Caco-2 (cell line): ENCODE results near the gene GULP1. TPM values are rescaled to one million over a fixed set of nuclear protein-coding genes. Genes with fewer than 3 reads are reported as not detected.

ENCODE experiments used
- BruUV-seq: library from RNA; stranded (reverse); fragments of 400-500 nt; replicated peaks from 2 replicates; lab custom pipeline; 2021; lab: Mats Ljungman, UMichigan
- CTCF ChIA-PET: fragments of 300-600 bp; sonication (Branson Sonifier 250); formaldehyde crosslinking; loops from one replicate; lab custom pipeline; 2022; ENCODE audit warnings: antibody characterized with exemption; lab: Charles Lee
- POLR2A ChIA-PET: fragments of 300-600 bp; sonication (Branson Sonifier 250); formaldehyde crosslinking; loops from one replicate; lab custom pipeline; 2022; ENCODE audit warnings: antibody characterized with exemption; lab: Charles Lee
- DNase-seq, 2 experiments: peaks; one replicate each; pipeline versions ENCODE4 v3.0.0 to v3.0.0-alpha.2; 2020 to 2022
- H3K27me3 ChIP-seq: replicated peaks from 2 replicates; pipeline ENCODE4 v1.6.0; 2011; ENCODE audit warnings: low read length; ENCODE audit not compliant: control insufficient read depth, insufficient read depth
- H3K36me3 ChIP-seq: 2 replicates; pipeline ENCODE4 v1.5.1; 2011; ENCODE audit warnings: low read length; ENCODE audit not compliant: control insufficient read depth, insufficient read depth
- H3K4me1 ChIP-seq: fragments of 250-450 bp; sonication (Bioruptor Pico); 2 replicates; pipeline ENCODE4 v1.5.1; 2020; ENCODE audit warnings: mild to moderate bottlenecking
- H3K4me3 ChIP-seq: 2 replicates; pipeline ENCODE4 v1.5.1; 2011; ENCODE audit warnings: low read depth, mild to moderate bottlenecking, control low read depth, low read length
- H3K9me3 ChIP-seq: fragments of 250-450 bp; sonication (Bioruptor Pico); 2 replicates; pipeline ENCODE4 v1.5.1; 2020; ENCODE audit warnings: mild to moderate bottlenecking, moderate library complexity
- H3K27ac Mint-ChIP-seq: one replicate; pipeline ENCODE4 v1.8.0; 2022; ENCODE audit warnings: mixed read lengths; ENCODE audit not compliant: unreplicated experiment
- H3K27me3 Mint-ChIP-seq: one replicate; pipeline ENCODE4 v1.8.0; 2022; ENCODE audit warnings: mixed read lengths; ENCODE audit not compliant: insufficient read depth, unreplicated experiment
- H3K36me3 Mint-ChIP-seq: one replicate; pipeline ENCODE4 v1.8.0; 2022; ENCODE audit warnings: mild to moderate bottlenecking, mixed read lengths; ENCODE audit not compliant: insufficient read depth, unreplicated experiment
- H3K4me1 Mint-ChIP-seq: one replicate; pipeline ENCODE4 v1.8.0; 2022; ENCODE audit warnings: low read depth, mixed read lengths; ENCODE audit not compliant: unreplicated experiment
- H3K4me3 Mint-ChIP-seq: one replicate; pipeline ENCODE4 v1.8.0; 2022; ENCODE audit warnings: mild to moderate bottlenecking, moderate library complexity, mixed read lengths; ENCODE audit not compliant: unreplicated experiment
- H3K9me3 Mint-ChIP-seq: one replicate; pipeline ENCODE4 v1.8.0; 2022; ENCODE audit warnings: mixed read lengths; ENCODE audit not compliant: unreplicated experiment
- intact Hi-C: fragments of 100-400 bp; cut with micrococcal nuclease; formaldehyde crosslinking; loops from one replicate; pipeline ENCODE4 v1.10.0; 2022; ENCODE audit not compliant: unreplicated experiment
- total RNA-seq: library from RNA; stranded (reverse); gene quantifications from 2 replicates; pipeline ENCODE4 v1.2.3, GENCODE V29; 2022
- TF ChIP-seq, protein P1 (sequence below), 2 experiments: fragments of 200-600 bp in 1 of 2; IDR thresholded peaks; 1 replicate in 1 of 2; 2 replicates in 1 of 2; pipeline versions ENCODE4 v1.5.1 to v1.8.0; 2011 to 2022; ENCODE audit warnings: antibody characterized with exemption in 1 of 2, control low read depth in 1 of 2, inconsistent platforms in 1 of 2, low read depth in 1 of 2, low read length in 1 of 2, mild to moderate bottlenecking in 1 of 2, moderate library complexity in 1 of 2; ENCODE audit not compliant: insufficient read depth in 1 of 2, severe bottlenecking in 1 of 2, unreplicated experiment in 1 of 2

The GULP1 gene
- total RNA-seq, 1 experiment from 2014 or later = 32.4 TPM

DNA sequence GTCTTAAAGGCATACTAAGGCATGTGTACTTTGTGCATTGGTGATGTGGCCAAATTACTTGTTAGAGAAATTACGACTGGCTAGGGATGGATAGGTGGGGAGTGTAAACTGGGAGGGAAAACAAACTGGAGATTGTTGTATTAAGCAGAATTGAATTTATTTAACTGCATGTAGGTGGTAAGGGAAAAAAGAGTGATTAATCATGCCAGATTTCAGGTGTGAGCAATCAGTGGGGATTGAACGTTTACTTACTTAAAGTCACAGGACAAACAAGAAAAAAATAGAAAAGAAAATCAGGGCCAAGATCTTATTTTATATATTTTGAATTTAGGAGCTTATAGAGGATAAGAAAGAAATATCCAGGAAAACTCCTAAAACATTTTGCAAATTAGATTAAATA lies 88.6 kb downstream of the GULP1 start:
- H3K4me1 ChIP-seq = peaks cover 3% of the 10 kb centered on the region; the same call in 1 of the 2 replicates
- no peaks in the 10 kb centered on the region for H3K4me1 Mint-ChIP-seq

DNA sequence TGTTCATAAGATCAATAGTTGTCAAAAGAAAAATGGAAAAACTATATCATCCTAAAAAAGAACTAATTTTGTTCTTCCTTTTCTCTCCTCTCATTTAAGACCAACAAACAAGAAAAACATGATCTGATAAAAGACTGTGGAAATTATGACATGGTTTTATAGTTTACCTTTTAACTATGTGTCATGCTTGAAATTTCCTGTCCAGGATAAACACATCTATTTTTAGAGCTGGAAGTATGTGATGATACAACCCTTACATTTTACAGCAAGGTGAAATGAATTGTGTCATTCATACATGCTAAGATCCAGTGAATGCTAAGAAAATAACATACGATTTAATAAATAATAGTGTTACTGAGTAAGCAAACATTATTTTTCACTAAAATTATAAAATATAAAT lies 89.9 kb downstream of the GULP1 start:
- Mint-ChIP-seq H3K27me3 (no peaks in the 10 kb centered on the region), H3K4me1 (no peaks in the 10 kb centered on the region), H3K9me3 (peaks cover 13% of the 10 kb centered on the region), H3K27ac (no peak overlapping the region), H3K36me3 (peaks cover 7% of the 10 kb centered on the region), H3K4me3 (no peak overlapping the region)
- POLR2A ChIA-PET = no interaction called here
- intact Hi-C loops = no loop called here
- Histone ChIP-seq H3K4me1 (peaks cover 3% of the 10 kb centered on the region; the same call in 1 of the 2 replicates), H3K27me3 (no peaks in the 10 kb centered on the region), H3K36me3 (no peaks in the 10 kb centered on the region; the same call in 1 of the 2 replicates), H3K4me3 (no peak overlapping the region), H3K9me3 (peaks cover 8% of the 10 kb centered on the region; the same call in 1 of the 2 replicates)
- TF ChIP-seq, protein P1, sequence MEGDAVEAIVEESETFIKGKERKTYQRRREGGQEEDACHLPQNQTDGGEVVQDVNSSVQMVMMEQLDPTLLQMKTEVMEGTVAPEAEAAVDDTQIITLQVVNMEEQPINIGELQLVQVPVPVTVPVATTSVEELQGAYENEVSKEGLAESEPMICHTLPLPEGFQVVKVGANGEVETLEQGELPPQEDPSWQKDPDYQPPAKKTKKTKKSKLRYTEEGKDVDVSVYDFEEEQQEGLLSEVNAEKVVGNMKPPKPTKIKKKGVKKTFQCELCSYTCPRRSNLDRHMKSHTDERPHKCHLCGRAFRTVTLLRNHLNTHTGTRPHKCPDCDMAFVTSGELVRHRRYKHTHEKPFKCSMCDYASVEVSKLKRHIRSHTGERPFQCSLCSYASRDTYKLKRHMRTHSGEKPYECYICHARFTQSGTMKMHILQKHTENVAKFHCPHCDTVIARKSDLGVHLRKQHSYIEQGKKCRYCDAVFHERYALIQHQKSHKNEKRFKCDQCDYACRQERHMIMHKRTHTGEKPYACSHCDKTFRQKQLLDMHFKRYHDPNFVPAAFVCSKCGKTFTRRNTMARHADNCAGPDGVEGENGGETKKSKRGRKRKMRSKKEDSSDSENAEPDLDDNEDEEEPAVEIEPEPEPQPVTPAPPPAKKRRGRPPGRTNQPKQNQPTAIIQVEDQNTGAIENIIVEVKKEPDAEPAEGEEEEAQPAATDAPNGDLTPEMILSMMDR (IDR thresholded peaks at IDR 0.05; ENCODE audit: insufficient read depth in 1 of 2, low read depth in 1 of 2, low read length in 1 of 2, severe bottlenecking in 1 of 2, unreplicated experiment in 1 of 2) = no peak
- CTCF ChIA-PET = no interaction called here
- no TSS peak for BruUV-seq
- DNase-seq = no peak

More for the DNA sequence above, 88.6 kb downstream of the GULP1 start:
- TF ChIP-seq, protein P1 (IDR thresholded peaks at IDR 0.05; ENCODE audit: insufficient read depth in 1 of 2, low read depth in 1 of 2, low read length in 1 of 2, severe bottlenecking in 1 of 2, unreplicated experiment in 1 of 2) = no peak
- intact Hi-C loops = no loop called here
- Mint-ChIP-seq H3K9me3 (peaks cover 2% of the 10 kb centered on the region), H3K27me3 (no peaks in the 10 kb centered on the region), H3K27ac (no peak overlapping the region), H3K4me3 (no peak overlapping the region), H3K36me3 (peaks cover 1% of the 10 kb centered on the region)
- Histone ChIP-seq H3K4me3 (no peak overlapping the region), H3K36me3 (no peaks in the 10 kb centered on the region; the same call in 1 of the 2 replicates), H3K27me3 (no peaks in the 10 kb centered on the region), H3K9me3 (peaks cover 8% of the 10 kb centered on the region; the same call in 1 of the 2 replicates)
- no peak for DNase-seq
- ChIA-PET POLR2A (no interaction called here), CTCF (no interaction called here)
- BruUV-seq = no TSS peak

DNA sequence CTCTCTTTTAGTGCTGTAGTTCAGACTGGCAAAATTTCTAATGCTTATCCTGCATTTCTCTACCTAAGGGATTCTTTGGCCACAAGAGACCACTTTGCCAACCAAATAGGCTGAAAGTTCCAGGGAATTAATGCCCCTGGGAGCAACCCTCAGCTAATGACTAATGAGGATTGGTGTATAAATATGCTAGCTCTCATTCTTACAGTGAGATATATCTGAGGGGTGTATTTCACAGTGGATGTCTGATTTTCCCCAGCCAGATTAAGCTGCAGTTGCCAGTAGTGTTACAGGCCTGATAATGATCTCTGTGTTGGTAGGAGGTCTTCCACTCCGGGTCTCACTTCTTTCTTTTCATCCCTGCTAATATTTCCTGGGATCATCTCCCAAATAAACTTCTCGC lies 90.4 kb downstream of the GULP1 start:
- no peak for DNase-seq
- peaks cover 8% of the 10 kb centered on the region; the same call in 1 of the 2 replicates for H3K9me3 ChIP-seq
- BruUV-seq = no TSS peak
- ChIA-PET POLR2A (no interaction called here), CTCF (no interaction called here)
- TF ChIP-seq, protein P1 (IDR thresholded peaks at IDR 0.05; ENCODE audit: insufficient read depth in 1 of 2, low read depth in 1 of 2, low read length in 1 of 2, severe bottlenecking in 1 of 2, unreplicated experiment in 1 of 2) = no peak
- no peaks in the 10 kb centered on the region; the same call in 1 of the 2 replicates for H3K36me3 ChIP-seq
- H3K4me1 ChIP-seq = peaks cover 3% of the 10 kb centered on the region; the same call in 1 of the 2 replicates
- H3K27me3 ChIP-seq = no peaks in the 10 kb centered on the region
- Mint-ChIP-seq H3K27ac (no peak overlapping the region), H3K36me3 (peaks cover 7% of the 10 kb centered on the region), H3K9me3 (peaks cover 13% of the 10 kb centered on the region), H3K4me3 (no peak overlapping the region), H3K4me1 (no peaks in the 10 kb centered on the region), H3K27me3 (no peaks in the 10 kb centered on the region)
- intact Hi-C loops = no loop called here
- no peak overlapping the region for H3K4me3 ChIP-seq
